Nephron (organoid): ENCODE measurements around the gene TRAF5.

Experiments
- H3K27ac Mint-ChIP-seq, 3 experiments: 2 replicates each; pipeline ENCODE4 v1.8.0; 2020; ENCODE audit warnings: mixed read lengths in 3 of 3, mild to moderate bottlenecking in 2 of 3, moderate library complexity in 1 of 3
- H3K27me3 Mint-ChIP-seq: 2 replicates; pipeline ENCODE4 v1.8.0; 2021; ENCODE audit warnings: low read depth, mild to moderate bottlenecking, moderate library complexity, mixed read lengths
- H3K36me3 Mint-ChIP-seq: 2 replicates; pipeline ENCODE4 v1.8.0; 2020; ENCODE audit warnings: low read depth, mixed read lengths
- H3K4me1 Mint-ChIP-seq: 2 replicates; pipeline ENCODE4 v1.8.0; 2020; ENCODE audit warnings: mixed read lengths
- H3K4me3 Mint-ChIP-seq, 3 experiments: 2 replicates each; pipeline ENCODE4 v1.8.0; 2020; ENCODE audit warnings: mild to moderate bottlenecking in 3 of 3, mixed read lengths in 3 of 3, moderate library complexity in 2 of 3
- H3K9me3 Mint-ChIP-seq: 2 replicates; pipeline ENCODE4 v1.8.0; 2020; ENCODE audit warnings: mixed read lengths
- TF ChIP-seq, protein P1 (sequence below), 3 experiments: fragments of 200-600 bp; sonication (generic); IDR thresholded peaks; one replicate each; pipeline ENCODE4 v1.5.0; 2021; ENCODE audit warnings: antibody characterized with exemption in 3 of 3; ENCODE audit not compliant: unreplicated experiment in 3 of 3

Gene TRAF5

DNA sequence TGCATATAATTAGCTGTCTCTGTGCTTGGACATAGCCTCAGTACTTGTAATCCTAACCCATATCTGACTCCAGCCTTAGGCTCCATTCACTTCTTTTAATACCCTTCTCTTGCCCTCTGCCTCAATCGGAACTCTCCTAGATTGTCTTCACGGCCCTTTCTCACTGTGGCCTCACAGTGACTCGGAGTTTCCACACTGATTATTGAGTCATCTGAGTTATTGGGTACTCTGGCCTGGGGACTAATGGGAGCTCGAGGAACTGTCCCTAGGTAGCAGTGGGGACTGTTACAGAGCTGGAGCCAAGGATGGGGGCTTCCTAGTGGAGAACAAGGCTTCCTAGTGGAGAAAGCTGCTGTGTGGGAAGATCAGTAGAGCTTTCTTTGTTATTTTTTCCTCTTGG lies 17.0 kb downstream of the TRAF5 start:
- Mint-ChIP-seq H3K36me3 (no peaks in the 10 kb centered on the region), H3K4me1 (peaks cover 30% of the 10 kb centered on the region), H3K4me3 (no peak overlapping the region), H3K27me3 (no peaks in the 10 kb centered on the region), H3K9me3 (no peaks in the 10 kb centered on the region), H3K27ac (no peak overlapping the region)
- TF ChIP-seq, protein P1, sequence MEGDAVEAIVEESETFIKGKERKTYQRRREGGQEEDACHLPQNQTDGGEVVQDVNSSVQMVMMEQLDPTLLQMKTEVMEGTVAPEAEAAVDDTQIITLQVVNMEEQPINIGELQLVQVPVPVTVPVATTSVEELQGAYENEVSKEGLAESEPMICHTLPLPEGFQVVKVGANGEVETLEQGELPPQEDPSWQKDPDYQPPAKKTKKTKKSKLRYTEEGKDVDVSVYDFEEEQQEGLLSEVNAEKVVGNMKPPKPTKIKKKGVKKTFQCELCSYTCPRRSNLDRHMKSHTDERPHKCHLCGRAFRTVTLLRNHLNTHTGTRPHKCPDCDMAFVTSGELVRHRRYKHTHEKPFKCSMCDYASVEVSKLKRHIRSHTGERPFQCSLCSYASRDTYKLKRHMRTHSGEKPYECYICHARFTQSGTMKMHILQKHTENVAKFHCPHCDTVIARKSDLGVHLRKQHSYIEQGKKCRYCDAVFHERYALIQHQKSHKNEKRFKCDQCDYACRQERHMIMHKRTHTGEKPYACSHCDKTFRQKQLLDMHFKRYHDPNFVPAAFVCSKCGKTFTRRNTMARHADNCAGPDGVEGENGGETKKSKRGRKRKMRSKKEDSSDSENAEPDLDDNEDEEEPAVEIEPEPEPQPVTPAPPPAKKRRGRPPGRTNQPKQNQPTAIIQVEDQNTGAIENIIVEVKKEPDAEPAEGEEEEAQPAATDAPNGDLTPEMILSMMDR (IDR thresholded peaks at IDR 0.05; ENCODE audit: unreplicated experiment in 3 of 3) = no peak

DNA sequence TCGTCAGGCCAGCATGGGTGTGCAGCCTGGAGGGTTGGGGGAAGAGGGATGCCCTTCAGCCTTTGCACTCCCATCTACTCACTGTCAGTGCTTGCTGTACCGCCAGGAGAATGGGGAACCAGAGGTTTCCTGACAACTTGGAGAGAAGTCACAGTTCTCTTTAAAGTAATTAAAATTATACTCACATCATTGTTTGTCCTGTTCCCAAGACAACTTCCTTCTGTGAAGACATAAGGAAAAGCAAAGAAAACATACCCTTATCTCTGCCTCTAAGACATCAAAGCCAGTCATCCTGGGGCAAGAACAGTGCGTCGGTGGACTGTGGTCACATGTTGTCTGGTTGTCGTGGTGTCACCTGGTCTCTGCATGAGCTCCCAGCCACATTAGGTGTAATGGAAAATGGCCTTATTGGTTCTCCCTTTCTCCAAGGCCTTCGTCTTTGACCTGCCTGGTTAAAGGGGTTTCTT lies 17.6 kb downstream of the TRAF5 start:
- Mint-ChIP-seq H3K4me3 (no peak overlapping the region), H3K4me1 (peaks cover 33% of the 10 kb centered on the region), H3K36me3 (no peaks in the 10 kb centered on the region), H3K27ac (no peak overlapping the region), H3K27me3 (no peaks in the 10 kb centered on the region), H3K9me3 (no peaks in the 10 kb centered on the region)
- TF ChIP-seq, protein P1 (IDR thresholded peaks at IDR 0.05; ENCODE audit: unreplicated experiment in 3 of 3) = no peak

GRCh38 chr1:211345719-211346118 lies 19.1 kb downstream of the TRAF5 start:
- TF ChIP-seq, protein P1 (IDR thresholded peaks at IDR 0.05; ENCODE audit: unreplicated experiment in 3 of 3) = no peak
- Mint-ChIP-seq H3K4me1 (peaks cover 35% of the 10 kb centered on the region), H3K9me3 (peaks cover 3% of the 10 kb centered on the region), H3K36me3 (no peaks in the 10 kb centered on the region), H3K27me3 (no peaks in the 10 kb centered on the region), H3K27ac (peak overlapping the region in 1 of 3 experiments; percentile 24), H3K4me3 (no peak overlapping the region)

GRCh38 chr1:211347077-211347844 lies 20.6 kb downstream of the TRAF5 start:
- H3K4me1 Mint-ChIP-seq = peaks cover 35% of the 10 kb centered on the region
- H3K27ac Mint-ChIP-seq = no peak overlapping the region
- H3K36me3 Mint-ChIP-seq = peaks cover 8% of the 10 kb centered on the region
- H3K4me3 Mint-ChIP-seq = no peak overlapping the region
- TF ChIP-seq, protein P1 (IDR thresholded peaks at IDR 0.05; ENCODE audit: unreplicated experiment in 3 of 3) = no peak
- H3K27me3 Mint-ChIP-seq = no peaks in the 10 kb centered on the region
- H3K9me3 Mint-ChIP-seq = peaks cover 12% of the 10 kb centered on the region

GRCh38 chr1:211348547-211348946 lies 21.9 kb downstream of the TRAF5 start:
- Mint-ChIP-seq H3K36me3 (peaks cover 13% of the 10 kb centered on the region), H3K27ac (peak overlapping the region in 1 of 3 experiments; percentile 51)

More at GRCh38 chr1:211348547-211348946, 21.9 kb downstream of the TRAF5 start:
- Mint-ChIP-seq H3K27me3 (no peaks in the 10 kb centered on the region), H3K9me3 (peaks cover 16% of the 10 kb centered on the region), H3K4me3 (no peak overlapping the region), H3K4me1 (peaks cover 35% of the 10 kb centered on the region)
- TF ChIP-seq, protein P1 (IDR thresholded peaks at IDR 0.05; ENCODE audit: unreplicated experiment in 3 of 3) = no peak
